Kidney epithelial cell (primary cell): ENCODE results near the gene DCXR. TPM values are rescaled to one million over a fixed set of nuclear protein-coding genes. Genes with fewer than 3 reads are reported as not detected.

Experiments used
- DNase-seq: peaks from one replicate; pipeline ENCODE4 v3.0.0-alpha.2; 2010; ENCODE audit warnings: low read depth
- H3K27me3 ChIP-seq: 2 replicates; pipeline ENCODE4 v1.6.0; 2011; ENCODE audit warnings: low read length; ENCODE audit not compliant: control insufficient read depth, insufficient read depth
- H3K36me3 ChIP-seq: 2 replicates; pipeline ENCODE4 v1.5.1; 2011; ENCODE audit warnings: low read length; ENCODE audit not compliant: control insufficient read depth, insufficient read depth
- H3K4me3 ChIP-seq: 2 replicates; pipeline ENCODE4 v1.5.1; 2011; ENCODE audit warnings: low read depth, mild to moderate bottlenecking, control low read depth, low read length
- total RNA-seq: library from RNA; depleted of rRNA; stranded (reverse); fragments of >200 nt; gene quantifications from 2 replicates; pipeline ENCODE4 v1.2.3, GENCODE V29; 2015
- TF ChIP-seq, protein P1 (sequence below): IDR thresholded peaks from 2 replicates; pipeline ENCODE4 v1.5.1; 2011; ENCODE audit warnings: mild to moderate bottlenecking, moderate library complexity, low read length, control low read depth, inconsistent platforms; ENCODE audit not compliant: insufficient read depth, poor library complexity, severe bottlenecking

Gene DCXR
- total RNA-seq, 1 donor from 2014 or later: 70.8 TPM

DNA sequence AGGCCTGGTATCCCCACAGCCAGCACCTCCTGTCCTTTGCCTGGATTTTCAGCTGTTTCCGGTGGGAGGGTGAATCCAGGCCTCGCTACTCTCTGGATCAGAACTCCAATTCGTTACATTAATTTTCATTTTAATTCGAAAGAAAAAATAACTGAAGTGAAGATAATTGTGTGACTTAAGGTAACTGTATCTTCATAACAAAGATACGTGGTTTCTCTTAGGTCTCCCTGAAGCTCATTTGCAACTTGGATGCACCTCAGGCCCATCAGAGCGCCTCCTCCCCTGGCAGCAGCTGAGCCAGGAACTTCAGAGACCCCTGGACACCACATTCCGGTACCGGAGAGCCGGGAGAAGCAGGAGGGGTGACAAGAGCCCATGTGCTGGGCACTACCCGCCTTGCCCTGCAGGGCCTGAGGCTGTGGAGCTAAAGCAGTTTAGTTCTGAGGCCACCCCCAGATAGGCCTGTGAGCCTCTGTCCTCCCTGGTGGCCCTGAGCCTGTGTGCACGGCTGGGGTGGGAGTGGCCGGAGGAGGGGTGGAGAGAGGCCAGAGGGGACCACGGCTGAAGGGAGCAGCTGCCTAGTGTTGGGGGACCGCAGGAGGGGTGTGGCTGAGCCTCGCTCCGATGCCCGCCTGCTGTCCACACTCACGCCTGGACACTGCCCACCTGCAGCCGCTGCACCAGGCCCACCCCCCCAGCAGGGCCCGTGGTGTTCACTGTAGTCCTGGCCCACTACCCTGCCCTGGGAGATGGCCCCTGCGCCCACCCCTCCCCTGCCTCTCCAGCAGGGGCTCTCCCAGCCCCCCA is 39.5 kb upstream of the DCXR start:
- H3K4me3 ChIP-seq: no peak overlapping the region
- DNase-seq: no peak
- H3K36me3 ChIP-seq: peaks cover 4% of the 10 kb centered on the region
- H3K27me3 ChIP-seq: no peaks in the 10 kb centered on the region
- TF ChIP-seq, protein P1, sequence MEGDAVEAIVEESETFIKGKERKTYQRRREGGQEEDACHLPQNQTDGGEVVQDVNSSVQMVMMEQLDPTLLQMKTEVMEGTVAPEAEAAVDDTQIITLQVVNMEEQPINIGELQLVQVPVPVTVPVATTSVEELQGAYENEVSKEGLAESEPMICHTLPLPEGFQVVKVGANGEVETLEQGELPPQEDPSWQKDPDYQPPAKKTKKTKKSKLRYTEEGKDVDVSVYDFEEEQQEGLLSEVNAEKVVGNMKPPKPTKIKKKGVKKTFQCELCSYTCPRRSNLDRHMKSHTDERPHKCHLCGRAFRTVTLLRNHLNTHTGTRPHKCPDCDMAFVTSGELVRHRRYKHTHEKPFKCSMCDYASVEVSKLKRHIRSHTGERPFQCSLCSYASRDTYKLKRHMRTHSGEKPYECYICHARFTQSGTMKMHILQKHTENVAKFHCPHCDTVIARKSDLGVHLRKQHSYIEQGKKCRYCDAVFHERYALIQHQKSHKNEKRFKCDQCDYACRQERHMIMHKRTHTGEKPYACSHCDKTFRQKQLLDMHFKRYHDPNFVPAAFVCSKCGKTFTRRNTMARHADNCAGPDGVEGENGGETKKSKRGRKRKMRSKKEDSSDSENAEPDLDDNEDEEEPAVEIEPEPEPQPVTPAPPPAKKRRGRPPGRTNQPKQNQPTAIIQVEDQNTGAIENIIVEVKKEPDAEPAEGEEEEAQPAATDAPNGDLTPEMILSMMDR: no peak

DNA sequence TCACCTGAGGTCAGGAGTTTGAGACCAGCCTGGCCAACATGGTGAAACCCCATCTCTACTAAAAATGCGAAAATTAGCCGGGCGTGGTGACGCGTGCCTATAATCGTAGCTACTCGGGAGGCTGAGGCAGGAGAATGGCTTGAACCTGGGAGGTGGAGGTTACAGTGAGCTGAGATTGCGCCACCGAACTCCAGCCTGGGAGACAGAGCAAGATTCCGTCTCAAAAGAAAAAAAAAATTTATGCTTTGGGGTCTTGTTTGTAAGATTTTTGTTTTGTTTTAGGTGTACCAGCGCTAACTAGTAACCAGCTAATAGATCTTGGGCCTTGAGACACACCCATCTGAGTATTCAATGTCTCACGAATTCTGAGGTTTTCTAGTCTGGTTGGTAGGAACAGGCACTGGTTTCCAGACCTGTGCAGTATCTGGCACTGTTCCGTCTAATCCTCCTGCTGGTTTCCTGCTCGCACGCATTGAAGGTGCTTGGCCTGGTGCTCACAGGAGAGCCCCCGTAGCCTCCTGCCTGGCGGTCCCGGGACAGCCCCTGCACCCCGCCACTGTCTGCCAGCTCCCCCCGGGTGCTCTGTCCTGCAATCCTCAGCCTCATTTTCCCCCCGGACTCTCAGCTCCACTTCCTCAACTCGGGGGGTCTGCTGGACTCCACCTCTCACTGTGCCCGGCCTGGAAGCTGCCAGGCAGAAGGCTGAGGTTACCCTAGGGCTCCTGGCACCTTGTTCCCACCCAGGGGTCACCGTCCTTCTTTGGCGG is 38.7 kb upstream of the DCXR start:
- H3K27me3 ChIP-seq: no peaks in the 10 kb centered on the region
- DNase-seq: no peak
- no peak overlapping the region for H3K4me3 ChIP-seq
- TF ChIP-seq, protein P1: no peak
- H3K36me3 ChIP-seq: peaks cover 4% of the 10 kb centered on the region

DNA sequence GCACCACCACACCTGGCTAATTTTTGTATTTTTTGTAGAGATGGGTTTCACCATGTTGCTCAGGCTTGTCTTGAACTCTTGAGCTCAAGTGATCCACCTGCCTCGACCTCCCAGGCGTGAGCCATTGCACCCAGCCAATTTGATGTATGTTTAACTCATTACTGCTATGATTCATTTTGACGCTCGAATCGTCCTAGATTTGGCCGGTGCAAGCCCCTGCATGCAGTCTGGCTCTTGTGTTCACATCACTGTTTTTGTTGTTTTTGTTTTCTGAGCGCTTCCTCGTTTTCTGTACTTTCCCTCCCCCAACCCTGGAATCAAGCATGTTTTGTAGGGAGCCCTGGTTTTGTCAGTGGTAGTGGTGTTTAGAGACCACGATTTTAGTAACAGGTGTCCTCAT is 35.9 kb upstream of the DCXR start:
- H3K36me3 ChIP-seq: no peaks in the 10 kb centered on the region
- no peak overlapping the region for H3K4me3 ChIP-seq
- H3K27me3 ChIP-seq: no peaks in the 10 kb centered on the region
- TF ChIP-seq, protein P1: no peak
- DNase-seq: no peak

DNA sequence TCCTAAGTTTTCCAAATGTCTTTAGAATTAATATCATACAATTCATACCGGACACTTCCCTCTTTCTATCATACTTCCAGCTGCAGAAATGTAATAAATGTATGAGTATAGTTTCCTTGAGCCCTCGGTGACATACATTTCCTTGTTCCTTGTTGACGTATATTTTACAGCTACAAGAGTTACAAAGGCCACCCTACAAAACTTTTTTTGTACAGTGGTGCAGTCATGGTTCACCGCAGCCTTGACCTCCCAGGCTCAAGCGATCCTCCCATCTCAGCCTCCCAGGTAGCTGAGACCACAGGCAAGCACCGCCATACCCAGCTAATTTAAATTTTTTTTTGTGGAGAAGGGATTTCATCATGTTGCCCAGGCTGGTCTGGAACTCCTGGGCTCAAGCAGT is 35.3 kb upstream of the DCXR start:
- TF ChIP-seq, protein P1: no peak
- no peak for DNase-seq
- H3K36me3 ChIP-seq: no peaks in the 10 kb centered on the region
- no peaks in the 10 kb centered on the region for H3K27me3 ChIP-seq
- H3K4me3 ChIP-seq: no peak overlapping the region

DNA sequence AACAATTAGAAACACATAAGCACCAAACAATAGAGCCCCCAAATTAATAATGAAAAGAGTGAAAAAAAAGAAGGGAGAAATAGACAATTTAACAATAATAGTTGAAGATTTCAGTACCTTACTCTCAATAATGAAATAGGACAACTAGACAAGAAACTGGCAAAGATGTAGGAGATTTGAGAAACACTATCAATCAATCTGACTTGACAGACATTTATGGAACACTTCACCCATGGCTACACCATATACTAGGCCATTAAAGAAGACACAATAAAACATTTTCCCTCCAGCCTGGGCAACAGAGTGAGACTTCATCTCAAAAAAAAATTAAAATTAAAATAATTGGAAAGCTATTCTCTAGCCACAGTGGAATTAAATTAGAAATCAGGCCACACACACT is 33.1 kb upstream of the DCXR start:
- TF ChIP-seq, protein P1: no peak
- no peaks in the 10 kb centered on the region for H3K27me3 ChIP-seq
- DNase-seq: no peak
- no peaks in the 10 kb centered on the region for H3K36me3 ChIP-seq
- H3K4me3 ChIP-seq: no peak overlapping the region
